Measurements from ENCODE around the gene MTREX. TPM values are rescaled to one million over a fixed set of nuclear protein-coding genes. Genes with fewer than 3 reads are reported as not detected.

MTREX gene
- polyA plus RNA-seq, 1 experiment = 61.7 TPM

GRCh38 chr5:55319491-55319890, 11.7 kb downstream of the MTREX start:
- H3K27ac ChIP-seq (ENCODE audit: low read depth, low read length) = no peak overlapping the region
- H3K4me3 ChIP-seq (ENCODE audit: low read depth, low read length) = no peak overlapping the region
- POLR2A ChIA-PET = interaction anchor here (0.6 kb wide), 1 partner anchor 12 kb away, joined by 3 read pairs; the partner anchor contains the start of gene DHX29
- H3K9me3 ChIP-seq (ENCODE audit: control insufficient read depth, insufficient read depth, low read length) = no peaks in the 10 kb centered on the region
- no peaks in the 10 kb centered on the region for H3K27me3 ChIP-seq (ENCODE audit: control insufficient read depth, insufficient read depth, low read length)
- DNase-seq (ENCODE audit: low read depth, low spot score) = no peak
- TF ChIP-seq, protein P1, sequence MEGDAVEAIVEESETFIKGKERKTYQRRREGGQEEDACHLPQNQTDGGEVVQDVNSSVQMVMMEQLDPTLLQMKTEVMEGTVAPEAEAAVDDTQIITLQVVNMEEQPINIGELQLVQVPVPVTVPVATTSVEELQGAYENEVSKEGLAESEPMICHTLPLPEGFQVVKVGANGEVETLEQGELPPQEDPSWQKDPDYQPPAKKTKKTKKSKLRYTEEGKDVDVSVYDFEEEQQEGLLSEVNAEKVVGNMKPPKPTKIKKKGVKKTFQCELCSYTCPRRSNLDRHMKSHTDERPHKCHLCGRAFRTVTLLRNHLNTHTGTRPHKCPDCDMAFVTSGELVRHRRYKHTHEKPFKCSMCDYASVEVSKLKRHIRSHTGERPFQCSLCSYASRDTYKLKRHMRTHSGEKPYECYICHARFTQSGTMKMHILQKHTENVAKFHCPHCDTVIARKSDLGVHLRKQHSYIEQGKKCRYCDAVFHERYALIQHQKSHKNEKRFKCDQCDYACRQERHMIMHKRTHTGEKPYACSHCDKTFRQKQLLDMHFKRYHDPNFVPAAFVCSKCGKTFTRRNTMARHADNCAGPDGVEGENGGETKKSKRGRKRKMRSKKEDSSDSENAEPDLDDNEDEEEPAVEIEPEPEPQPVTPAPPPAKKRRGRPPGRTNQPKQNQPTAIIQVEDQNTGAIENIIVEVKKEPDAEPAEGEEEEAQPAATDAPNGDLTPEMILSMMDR (IDR thresholded peaks at IDR 0.05; ENCODE audit: low read depth, low read length) = no peak
- CTCF ChIA-PET = interaction anchor here (0.9 kb wide), 1 partner anchor 9 kb away, joined by 3 read pairs; no protein-coding TSS in a partner anchor

DNA sequence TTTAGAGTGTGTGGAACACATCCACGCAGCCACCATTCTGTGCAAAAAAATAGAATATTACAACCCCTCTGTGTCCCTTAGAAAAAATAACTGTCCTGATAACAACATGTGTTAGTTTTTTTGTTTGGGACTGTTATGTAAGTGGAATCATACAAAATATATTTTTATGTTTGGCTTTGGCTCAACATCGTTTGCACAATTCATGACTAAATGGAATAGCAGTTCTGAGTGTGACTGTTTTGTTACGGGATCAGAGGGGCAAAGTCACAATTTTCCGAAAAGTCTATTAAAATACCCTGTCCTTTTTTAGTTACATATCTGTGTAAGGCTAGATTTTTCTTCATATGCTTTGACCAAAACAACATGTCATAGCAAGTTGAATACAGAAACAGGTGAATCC, 12.8 kb downstream of the MTREX start:
- DNase-seq (ENCODE audit: low read depth, low spot score) = no peak
- TF ChIP-seq, protein P1 (IDR thresholded peaks at IDR 0.05; ENCODE audit: low read depth, low read length) = no peak
- POLR2A ChIA-PET = no interaction called here
- no peak overlapping the region for H3K27ac ChIP-seq (ENCODE audit: low read depth, low read length)
- no peaks in the 10 kb centered on the region for H3K9me3 ChIP-seq (ENCODE audit: control insufficient read depth, insufficient read depth, low read length)
- CTCF ChIA-PET = interaction anchor here (0.9 kb wide), 1 partner anchor 8 kb away, joined by 3 read pairs; no protein-coding TSS in a partner anchor
- H3K27me3 ChIP-seq (ENCODE audit: control insufficient read depth, insufficient read depth, low read length) = no peaks in the 10 kb centered on the region
- H3K4me3 ChIP-seq (ENCODE audit: low read depth, low read length) = no peak overlapping the region

- Histone ChIP-seq H3K27me3 (ENCODE audit: control insufficient read depth, insufficient read depth, low read length) (no peaks in the 10 kb centered on the region), H3K9me3 (ENCODE audit: control insufficient read depth, insufficient read depth, low read length) (no peaks in the 10 kb centered on the region), H3K27ac (ENCODE audit: low read depth, low read length) (no peak overlapping the region), H3K4me3 (ENCODE audit: low read depth, low read length) (no peak overlapping the region)
- TF ChIP-seq, protein P1 (IDR thresholded peaks at IDR 0.05; ENCODE audit: low read depth, low read length) = no peak
- ChIA-PET CTCF (interaction anchor here (0.9 to 1.6 kb wide), 3 partner anchors 62 to 370 kb away, joined by 3 to 7 read pairs (median 4); no protein-coding TSS in a partner anchor), POLR2A (interaction anchor here (0.5 kb wide), 1 partner anchor 377 kb away, joined by 3 read pairs; no protein-coding TSS in a partner anchor)
- no peak for DNase-seq (ENCODE audit: low read depth, low spot score)
Measured at GRCh38 chr5:55324006-55324405, 16.2 kb downstream of the MTREX start.

DNA sequence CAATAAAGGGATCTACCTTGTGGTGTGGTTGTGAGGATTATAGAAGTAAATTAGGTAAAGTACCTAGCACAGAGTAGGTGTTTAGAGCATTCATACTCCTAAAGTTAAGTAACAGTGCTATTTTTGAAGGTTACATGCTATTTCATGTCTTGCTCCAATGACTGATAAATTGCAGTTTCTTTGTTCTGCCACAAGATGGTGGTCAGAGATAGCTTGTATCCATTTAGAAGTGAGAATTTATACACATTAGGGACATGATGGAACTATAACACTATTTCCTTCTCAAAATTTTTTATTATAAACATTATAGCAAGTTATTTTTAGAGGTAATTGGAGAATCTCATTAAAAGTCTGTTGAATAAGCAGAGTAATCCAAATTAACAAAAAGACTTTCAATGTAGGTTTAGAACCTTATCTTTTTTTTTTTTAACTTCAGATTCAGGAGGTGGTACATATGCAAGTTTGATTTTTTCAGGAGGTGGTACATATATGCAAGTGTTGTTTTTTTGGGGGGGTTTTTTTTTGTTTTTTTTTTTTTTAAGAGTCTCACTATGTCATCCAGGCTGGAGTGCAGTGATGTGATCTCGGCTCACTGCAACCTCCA, 17.1 kb downstream of the MTREX start:
- Histone ChIP-seq H3K4me3 (ENCODE audit: low read depth, low read length) (no peak overlapping the region), H3K27ac (ENCODE audit: low read depth, low read length) (no peak overlapping the region), H3K27me3 (ENCODE audit: control insufficient read depth, insufficient read depth, low read length) (no peaks in the 10 kb centered on the region), H3K9me3 (ENCODE audit: control insufficient read depth, insufficient read depth, low read length) (no peaks in the 10 kb centered on the region)
- CTCF ChIA-PET = interaction anchor here (0.5 to 1.6 kb wide), 9 partner anchors 11 to 826 kb away, joined by 3 to 10 read pairs (median 3); partner anchors contain the start of genes DHX29 and MTREX
- TF ChIP-seq, protein P1 (IDR thresholded peaks at IDR 0.05; ENCODE audit: low read depth, low read length) = peak; percentile 71
- no peak for DNase-seq (ENCODE audit: low read depth, low spot score)
- POLR2A ChIA-PET = interaction anchor here (1.1 kb wide), 1 partner anchor 17 kb away, joined by 5 read pairs; the partner anchor contains the start of genes DHX29 and MTREX

DNA sequence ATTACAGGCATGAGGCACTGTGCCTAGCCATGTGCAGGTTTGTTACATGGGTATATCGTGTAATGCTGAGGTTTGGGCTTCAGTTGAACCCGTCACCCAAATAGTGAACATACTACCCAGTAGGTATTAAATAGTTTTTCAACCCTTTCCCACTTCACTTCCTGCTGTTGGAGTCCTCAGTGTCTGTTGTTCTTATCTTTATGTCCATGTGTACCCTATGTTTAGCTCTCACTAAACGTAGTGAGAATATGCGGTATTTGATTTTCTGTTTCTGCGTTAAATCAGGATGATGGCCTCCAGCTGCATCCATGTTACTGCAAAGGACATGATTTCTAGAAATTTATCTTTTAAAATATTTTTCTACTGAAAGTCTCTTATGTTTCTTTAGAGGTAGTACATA, 17.8 kb downstream of the MTREX start:
- POLR2A ChIA-PET = no interaction called here
- H3K4me3 ChIP-seq (ENCODE audit: low read depth, low read length) = no peak overlapping the region
- no peak for DNase-seq (ENCODE audit: low read depth, low spot score)
- H3K27ac ChIP-seq (ENCODE audit: low read depth, low read length) = no peak overlapping the region
- H3K9me3 ChIP-seq (ENCODE audit: control insufficient read depth, insufficient read depth, low read length) = no peaks in the 10 kb centered on the region
- TF ChIP-seq, protein P1 (IDR thresholded peaks at IDR 0.05; ENCODE audit: low read depth, low read length) = no peak
- no peaks in the 10 kb centered on the region for H3K27me3 ChIP-seq (ENCODE audit: control insufficient read depth, insufficient read depth, low read length)
- CTCF ChIA-PET = interaction anchor here (1.0 to 1.4 kb wide), 3 partner anchors 18 to 368 kb away, joined by 3 to 10 read pairs (median 5); partner anchors contain the start of genes DHX29 and MTREX
